Activated naive CD8-positive, alpha-beta T cell treated with anti-CD3 and anti-CD28 coated beads, Interleukin-2, amount 50 U/mL, for 24 hours (primary cell): ENCODE measurements around the gene CREB3L1.

ENCODE experiments used
- ATAC-seq: fragments of 150-1000 bp; cut with Tn5 transposase; one replicate; pipeline ENCODE4 v1.10.0; 2021
- DNase-seq: peaks from one replicate; pipeline ENCODE4 v3.0.0; 2021
- H3K27ac Mint-ChIP-seq: one replicate; pipeline ENCODE4 v1.8.0; 2021; ENCODE audit warnings: mild to moderate bottlenecking, mixed read lengths
- H3K27me3 Mint-ChIP-seq: one replicate; pipeline ENCODE4 v1.8.0; 2021; ENCODE audit warnings: mixed read lengths
- H3K36me3 Mint-ChIP-seq: one replicate; pipeline ENCODE4 v1.8.0; 2021; ENCODE audit warnings: low read depth, mixed read lengths
- H3K4me1 Mint-ChIP-seq: one replicate; pipeline ENCODE4 v1.8.0; 2021; ENCODE audit warnings: mixed read lengths
- H3K4me3 Mint-ChIP-seq: one replicate; pipeline ENCODE4 v1.8.0; 2021; ENCODE audit warnings: mild to moderate bottlenecking, moderate library complexity, mixed read lengths
- H3K9me3 Mint-ChIP-seq: one replicate; pipeline ENCODE4 v1.8.0; 2021; ENCODE audit warnings: mixed read lengths

Gene CREB3L1

DNA sequence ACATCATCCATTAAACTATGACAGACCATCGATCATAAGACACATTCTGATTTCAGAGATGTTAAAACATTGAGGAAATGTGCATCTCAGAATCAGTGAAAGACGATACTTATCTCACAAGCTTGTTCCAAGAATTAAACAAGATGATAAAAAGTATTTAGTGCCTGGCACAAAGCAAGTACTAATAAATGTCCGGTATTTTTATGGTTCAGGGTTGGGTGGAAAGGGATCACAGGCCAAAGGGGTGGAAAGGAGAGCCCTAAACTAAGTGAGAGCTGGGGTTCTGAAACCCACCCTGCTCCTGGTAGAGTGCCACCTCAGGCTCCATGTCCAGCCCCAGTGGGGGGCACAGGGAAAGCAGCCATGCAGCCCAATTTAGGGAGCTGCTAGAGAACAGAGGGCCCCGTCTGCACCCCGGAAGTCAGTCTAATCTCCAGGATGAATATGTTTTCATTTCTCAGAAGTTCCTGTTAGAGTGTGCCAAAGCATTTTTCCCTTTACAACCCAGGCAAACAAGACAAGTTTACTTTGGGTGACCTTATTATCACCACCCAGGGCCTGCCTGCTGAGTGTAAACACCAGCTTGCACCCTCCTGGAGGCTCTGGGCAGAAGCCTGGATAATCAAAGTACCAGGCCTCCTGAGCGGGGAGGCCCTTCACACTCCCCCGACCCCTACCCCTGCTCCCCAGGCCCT is 3.8 kb upstream of the CREB3L1 start:
- ATAC-seq (no peak), DNase-seq (no peak)
- Mint-ChIP-seq H3K27me3 (peaks cover 16% of the 10 kb centered on the region), H3K36me3 (no peaks in the 10 kb centered on the region), H3K9me3 (no peaks in the 10 kb centered on the region), H3K27ac (no peak overlapping the region), H3K4me3 (no peak overlapping the region), H3K4me1 (peaks cover 3% of the 10 kb centered on the region)

DNA sequence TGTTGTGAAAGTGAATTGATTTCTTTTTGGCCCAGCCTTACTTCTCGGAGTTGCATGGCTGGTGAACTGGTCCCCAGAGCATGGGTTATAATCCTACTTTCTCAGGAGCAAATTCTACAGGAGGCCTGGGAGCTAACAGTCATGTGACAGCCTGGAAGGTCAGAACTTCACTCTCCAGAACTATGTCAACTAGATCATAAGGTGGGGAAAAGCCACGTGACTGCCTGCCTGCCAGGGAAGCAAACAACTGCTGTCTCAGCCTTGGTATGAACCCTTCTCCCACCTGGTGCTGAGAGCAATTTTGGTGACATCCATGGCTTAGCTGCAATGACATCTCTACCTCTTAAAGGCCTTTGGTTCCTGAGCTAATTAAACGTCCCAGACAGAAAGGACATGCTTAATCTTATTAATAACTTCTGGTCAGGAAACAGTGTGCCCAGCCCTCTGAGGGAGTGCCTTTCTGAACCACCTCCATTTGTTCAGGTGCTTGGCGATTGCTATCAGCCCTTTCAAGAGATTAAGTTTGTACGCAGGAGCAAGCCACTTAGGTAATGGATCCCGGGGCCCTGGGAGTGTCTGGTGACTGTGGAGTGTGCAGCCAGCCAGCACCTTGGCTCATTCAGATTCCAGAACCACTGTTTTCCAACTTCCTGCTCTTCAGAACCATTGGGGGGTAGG is 1.4 kb upstream of the CREB3L1 start:
- ATAC-seq (no peak), DNase-seq (no peak)
- no peaks in the 10 kb centered on the region for H3K36me3 Mint-ChIP-seq
- no peaks in the 10 kb centered on the region for H3K9me3 Mint-ChIP-seq
- no peak overlapping the region for H3K27ac Mint-ChIP-seq
- no peak overlapping the region for H3K4me3 Mint-ChIP-seq
- H3K27me3 Mint-ChIP-seq, result peaks cover 32% of the 10 kb centered on the region
- peaks cover 6% of the 10 kb centered on the region for H3K4me1 Mint-ChIP-seq

GRCh38 chr11:46277313-46277621 is 195 bp upstream of the CREB3L1 start:
- no peak overlapping the region for H3K27ac Mint-ChIP-seq
- peaks cover 6% of the 10 kb centered on the region for H3K4me1 Mint-ChIP-seq
- no peaks in the 10 kb centered on the region for H3K36me3 Mint-ChIP-seq
- no peak for ATAC-seq
- no peaks in the 10 kb centered on the region for H3K9me3 Mint-ChIP-seq
- H3K27me3 Mint-ChIP-seq, result peaks cover 38% of the 10 kb centered on the region
- DNase-seq, result no peak
- H3K4me3 Mint-ChIP-seq, result no peak overlapping the region

- ATAC-seq (peak; percentile 49), DNase-seq (peak; percentile 56)
Observed at GRCh38 chr11:46278387-46279125, 1.1 kb downstream of the CREB3L1 start.

GRCh38 chr11:46279126-46280099 is 2.0 kb downstream of the CREB3L1 start:
- Mint-ChIP-seq H3K27ac (no peak overlapping the region), H3K9me3 (no peaks in the 10 kb centered on the region), H3K27me3 (peaks cover 41% of the 10 kb centered on the region), H3K4me3 (no peak overlapping the region), H3K36me3 (no peaks in the 10 kb centered on the region), H3K4me1 (peaks cover 6% of the 10 kb centered on the region)
- DNase-seq (no peak), ATAC-seq (no peak)

More at GRCh38 chr11:46278387-46279125, 1.1 kb downstream of the CREB3L1 start:
- peaks cover 41% of the 10 kb centered on the region for H3K27me3 Mint-ChIP-seq
- H3K4me1 Mint-ChIP-seq, result peaks cover 6% of the 10 kb centered on the region
- no peak overlapping the region for H3K27ac Mint-ChIP-seq
- H3K4me3 Mint-ChIP-seq, result no peak overlapping the region
- H3K9me3 Mint-ChIP-seq, result no peaks in the 10 kb centered on the region
- H3K36me3 Mint-ChIP-seq, result no peaks in the 10 kb centered on the region

DNA sequence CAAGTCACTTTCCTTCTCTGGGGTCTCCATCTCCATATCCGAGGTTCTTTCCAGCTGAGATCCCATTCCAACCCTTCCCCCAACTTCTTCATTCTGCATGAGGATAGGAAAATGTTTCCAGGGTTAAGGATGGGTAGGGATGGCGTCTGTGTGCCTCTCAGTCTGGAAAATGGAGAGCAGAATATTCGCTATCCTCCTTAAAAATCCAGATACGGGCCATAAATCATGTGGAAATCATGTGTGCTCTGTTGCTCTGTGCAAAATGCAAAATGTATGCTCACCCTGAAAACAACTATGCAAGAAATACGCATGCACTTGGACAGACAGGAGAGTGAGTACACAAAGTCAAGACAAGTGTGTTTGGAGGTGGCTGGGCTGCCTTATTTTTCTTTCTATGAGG is 3.2 kb downstream of the CREB3L1 start:
- Mint-ChIP-seq H3K27ac (no peak overlapping the region), H3K36me3 (no peaks in the 10 kb centered on the region), H3K27me3 (peaks cover 41% of the 10 kb centered on the region), H3K9me3 (no peaks in the 10 kb centered on the region), H3K4me1 (peaks cover 6% of the 10 kb centered on the region), H3K4me3 (no peak overlapping the region)
- ATAC-seq, result no peak
- DNase-seq, result no peak

GRCh38 chr11:46281371-46281831 is 3.9 kb downstream of the CREB3L1 start:
- peaks cover 36% of the 10 kb centered on the region for H3K27me3 Mint-ChIP-seq

DNA sequence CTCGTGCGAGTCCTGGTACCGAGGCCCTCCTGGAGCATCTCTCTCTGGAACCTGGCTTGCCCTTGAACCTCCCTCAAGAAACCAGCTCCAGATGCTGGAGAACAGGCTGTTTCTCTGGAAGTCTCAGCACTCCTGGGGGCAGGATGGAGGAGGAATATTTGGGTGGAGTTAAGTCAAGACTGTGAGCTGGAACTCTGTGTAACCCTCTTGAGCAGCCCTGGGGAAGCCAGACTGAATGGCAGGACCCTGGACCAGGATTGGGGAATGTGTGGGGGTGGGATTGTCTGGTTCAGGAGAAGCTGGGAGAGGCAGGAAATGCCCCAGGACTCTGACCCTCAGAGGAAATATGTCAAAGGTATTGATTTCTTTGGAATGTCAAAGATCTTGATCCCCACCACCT is 7.7 kb downstream of the CREB3L1 start:
- peaks cover 14% of the 10 kb centered on the region for H3K27me3 Mint-ChIP-seq
- no peak overlapping the region for H3K4me3 Mint-ChIP-seq
- DNase-seq (no peak), ATAC-seq (no peak)
- H3K27ac Mint-ChIP-seq, result no peak overlapping the region
- H3K36me3 Mint-ChIP-seq, result no peaks in the 10 kb centered on the region
- no peaks in the 10 kb centered on the region for H3K4me1 Mint-ChIP-seq
- no peaks in the 10 kb centered on the region for H3K9me3 Mint-ChIP-seq

More at GRCh38 chr11:46281371-46281831, 3.9 kb downstream of the CREB3L1 start:
- no peaks in the 10 kb centered on the region for H3K9me3 Mint-ChIP-seq
- H3K4me1 Mint-ChIP-seq, result peaks cover 6% of the 10 kb centered on the region
- DNase-seq, result no peak
- no peak for ATAC-seq
- H3K36me3 Mint-ChIP-seq, result no peaks in the 10 kb centered on the region
- H3K27ac Mint-ChIP-seq, result no peak overlapping the region
- no peak overlapping the region for H3K4me3 Mint-ChIP-seq

GRCh38 chr11:46285594-46286033 is 8.2 kb downstream of the CREB3L1 start:
- no peaks in the 10 kb centered on the region for H3K9me3 Mint-ChIP-seq
- DNase-seq, result no peak
- no peak overlapping the region for H3K4me3 Mint-ChIP-seq
- no peaks in the 10 kb centered on the region for H3K36me3 Mint-ChIP-seq
- ATAC-seq, result no peak
- H3K27ac Mint-ChIP-seq, result no peak overlapping the region
- peaks cover 10% of the 10 kb centered on the region for H3K27me3 Mint-ChIP-seq
- no peaks in the 10 kb centered on the region for H3K4me1 Mint-ChIP-seq

GRCh38 chr11:46286789-46287188 is 9.3 kb downstream of the CREB3L1 start:
- H3K9me3 Mint-ChIP-seq, result no peaks in the 10 kb centered on the region
- no peak overlapping the region for H3K4me3 Mint-ChIP-seq
- H3K4me1 Mint-ChIP-seq, result no peaks in the 10 kb centered on the region
- H3K36me3 Mint-ChIP-seq, result no peaks in the 10 kb centered on the region
- no peak for ATAC-seq
- H3K27me3 Mint-ChIP-seq, result peaks cover 4% of the 10 kb centered on the region
- no peak overlapping the region for H3K27ac Mint-ChIP-seq
- no peak for DNase-seq

DNA sequence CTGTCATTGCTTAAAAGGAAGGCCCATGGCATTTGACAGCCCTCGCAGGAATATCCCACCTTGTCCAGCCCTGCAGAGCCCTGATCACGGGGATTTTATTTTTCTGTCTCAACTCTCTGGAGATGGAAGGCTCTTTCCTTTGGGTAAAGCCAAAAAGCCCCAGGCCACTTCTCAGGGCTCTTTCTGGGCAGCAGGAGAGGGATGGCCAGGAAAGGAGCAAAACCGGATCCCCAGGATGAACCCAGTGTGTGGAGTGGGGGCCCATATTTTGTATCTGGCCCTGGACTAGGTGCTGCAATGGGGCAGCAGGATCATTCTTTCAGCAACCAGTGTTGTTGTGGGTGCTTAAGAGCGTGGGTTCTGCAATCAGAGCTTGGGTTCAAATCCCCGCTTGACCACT is 11.0 kb downstream of the CREB3L1 start:
- Mint-ChIP-seq H3K27ac (no peak overlapping the region), H3K9me3 (no peaks in the 10 kb centered on the region), H3K27me3 (no peaks in the 10 kb centered on the region), H3K4me1 (no peaks in the 10 kb centered on the region), H3K4me3 (no peak overlapping the region), H3K36me3 (no peaks in the 10 kb centered on the region)
- no peak for ATAC-seq
- no peak for DNase-seq

DNA sequence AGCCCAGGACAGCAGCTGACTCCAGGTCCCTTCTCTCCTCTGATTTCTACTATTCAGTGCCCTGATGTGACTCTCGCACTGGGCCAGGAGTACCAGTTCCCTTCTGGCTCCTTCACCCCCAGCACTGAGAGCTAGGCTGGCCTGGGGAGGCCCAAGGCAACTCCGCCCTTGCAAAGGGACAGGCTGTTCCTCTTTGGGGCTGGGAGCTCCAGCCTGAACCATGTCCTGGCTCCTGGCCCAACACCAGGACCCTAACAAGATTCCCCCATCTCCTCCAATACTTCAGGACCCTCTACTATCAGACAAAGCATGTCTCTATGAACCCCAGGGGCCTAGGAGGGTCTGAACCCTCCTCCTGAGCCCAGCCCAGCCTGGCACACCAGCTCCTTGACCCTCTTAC is 12.5 kb downstream of the CREB3L1 start:
- ATAC-seq (no peak), DNase-seq (no peak)
- Mint-ChIP-seq H3K4me3 (no peak overlapping the region), H3K27me3 (no peaks in the 10 kb centered on the region), H3K4me1 (peaks cover under 1% of the 10 kb centered on the region), H3K27ac (no peak overlapping the region), H3K9me3 (no peaks in the 10 kb centered on the region), H3K36me3 (no peaks in the 10 kb centered on the region)

- ATAC-seq, result no peak
- Mint-ChIP-seq H3K9me3 (no peaks in the 10 kb centered on the region), H3K27ac (no peak overlapping the region), H3K36me3 (no peaks in the 10 kb centered on the region), H3K4me3 (no peak overlapping the region), H3K27me3 (peaks cover under 1% of the 10 kb centered on the region), H3K4me1 (peaks cover 4% of the 10 kb centered on the region)
- no peak for DNase-seq
Observed at GRCh38 chr11:46290598-46291309, 13.3 kb downstream of the CREB3L1 start.
